DND-41 (cell line): ENCODE measurements around the gene NT5C.

Source experiments
- ATAC-seq: fragments of 200-7000 bp; cut with Tn5 transposase; 3 replicates; pipeline ENCODE4 v1.9.1; 2021; ENCODE audit warnings: low read depth; ENCODE audit not compliant: insufficient read depth
- DNase-seq: peaks from one replicate; pipeline ENCODE4 v3.0.0-alpha.2; 2020
- H2AFZ ChIP-seq: 2 replicates; pipeline ENCODE4 v1.6.0; 2012; ENCODE audit warnings: low read depth, low read length
- H3K27ac ChIP-seq: 2 replicates; pipeline ENCODE4 v1.5.1; 2012; ENCODE audit warnings: low read length, inconsistent platforms
- H3K27me3 ChIP-seq: fragments of 200-600 bp; sonication (generic); 2 replicates; pipeline ENCODE4 v1.6.0; 2012; ENCODE audit warnings: low read length, mild to moderate bottlenecking, inconsistent platforms; ENCODE audit not compliant: insufficient read depth, poor library complexity
- H3K36me3 ChIP-seq: 2 replicates; pipeline ENCODE4 v1.5.1; 2012; ENCODE audit warnings: low read length, inconsistent platforms; ENCODE audit not compliant: insufficient read depth
- H3K4me1 ChIP-seq: 2 replicates; pipeline ENCODE4 v1.5.1; 2012; ENCODE audit warnings: mild to moderate bottlenecking, low read length; ENCODE audit not compliant: insufficient read depth
- H3K4me2 ChIP-seq: 2 replicates; pipeline ENCODE4 v1.6.0; 2012; ENCODE audit warnings: mild to moderate bottlenecking, moderate library complexity, low read length, inconsistent platforms; ENCODE audit not compliant: insufficient read depth
- H3K4me3 ChIP-seq, 2 experiments: fragments of 200-600 bp in 1 of 2; shearing (Covaris generic) in 1 of 2; 2 replicates each; pipeline ENCODE4 v1.5.1; 2012 to 2016; ENCODE audit warnings: inconsistent platforms in 2 of 2, low read length in 2 of 2, mild to moderate bottlenecking in 2 of 2, low read depth in 1 of 2, moderate library complexity in 1 of 2
- H3K79me2 ChIP-seq: 2 replicates; pipeline ENCODE4 v1.6.0; 2012; ENCODE audit warnings: low read length, inconsistent platforms; ENCODE audit not compliant: insufficient read depth
- H3K9ac ChIP-seq: 2 replicates; pipeline ENCODE4 v1.6.0; 2012; ENCODE audit warnings: low read depth, mild to moderate bottlenecking, inconsistent platforms, low read length, moderate library complexity
- H3K9me3 ChIP-seq: 2 replicates; pipeline ENCODE4 v1.5.1; 2012; ENCODE audit warnings: low read length, moderate library complexity, mild to moderate bottlenecking, inconsistent platforms; ENCODE audit not compliant: insufficient read depth, severe bottlenecking
- H4K20me1 ChIP-seq: 2 replicates; pipeline ENCODE4 v1.6.0; 2012; ENCODE audit warnings: low read length; ENCODE audit not compliant: insufficient read depth
- CTCF ChIP-seq: IDR thresholded peaks from 2 replicates; pipeline ENCODE4 v1.5.1; 2012; ENCODE audit warnings: borderline replicate concordance, low read length, moderate library complexity, mild to moderate bottlenecking; ENCODE audit not compliant: poor library complexity, severe bottlenecking; ENCODE audit errors: extremely low read depth
- EZH2 ChIP-seq: IDR thresholded peaks from 3 replicates; pipeline ENCODE4 v1.6.1; 2012; ENCODE audit warnings: borderline replicate concordance, low read depth, mild to moderate bottlenecking, moderate library complexity, low read length, inconsistent platforms; ENCODE audit not compliant: severe bottlenecking

NT5C gene

DNA sequence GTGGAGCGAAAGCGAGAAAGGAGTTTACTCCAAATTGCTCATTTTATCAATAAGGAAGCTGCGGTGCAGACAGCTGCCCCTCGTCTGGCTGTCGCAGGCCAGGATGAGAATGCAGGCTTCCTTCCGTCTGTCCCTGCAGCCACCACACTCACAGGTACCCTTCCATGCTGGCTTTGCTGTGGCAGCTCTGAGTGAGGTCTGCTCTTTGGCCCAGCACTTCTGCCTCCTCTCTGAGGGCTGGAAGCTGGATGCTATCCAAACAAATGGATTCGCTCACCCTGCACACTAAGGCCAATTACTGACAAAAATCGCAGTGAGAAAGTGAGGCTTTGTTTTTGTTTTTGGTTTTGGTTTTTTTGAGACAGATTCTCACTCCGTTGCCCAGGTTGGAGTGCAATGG is 14.8 kb downstream of the NT5C start:
- DNase-seq (no peak), ATAC-seq (no peak)
- TF ChIP-seq CTCF = no peak
- no peak for TF ChIP-seq EZH2
- Histone ChIP-seq H3K9ac (no peak overlapping the region), H3K27ac (no peak overlapping the region), H2AFZ (no peak overlapping the region), H3K36me3 (peaks cover 21% of the 10 kb centered on the region), H3K27me3 (no peaks in the 10 kb centered on the region), H3K9me3 (no peaks in the 10 kb centered on the region), H4K20me1 (no peaks in the 10 kb centered on the region), H3K4me2 (no peak overlapping the region), H3K79me2 (peaks cover 21% of the 10 kb centered on the region), H3K4me1 (peaks cover 23% of the 10 kb centered on the region), H3K4me3 (no peak overlapping the region)

GRCh38 chr17:75115555-75115954 is 16.0 kb downstream of the NT5C start:
- Histone ChIP-seq H3K4me2 (no peak overlapping the region), H3K4me1 (peaks cover 34% of the 10 kb centered on the region), H3K27ac (no peak overlapping the region), H2AFZ (no peak overlapping the region), H3K27me3 (no peaks in the 10 kb centered on the region), H3K9me3 (no peaks in the 10 kb centered on the region), H3K4me3 (no peak overlapping the region), H3K36me3 (peaks cover 21% of the 10 kb centered on the region), H4K20me1 (no peaks in the 10 kb centered on the region), H3K79me2 (peaks cover 32% of the 10 kb centered on the region), H3K9ac (no peak overlapping the region)
- DNase-seq (no peak), ATAC-seq (no peak)
- TF ChIP-seq CTCF = no peak
- TF ChIP-seq EZH2 = no peak

- H4K20me1 ChIP-seq = no peaks in the 10 kb centered on the region
- peak overlapping the region; percentile 90 for H3K27ac ChIP-seq
- no peaks in the 10 kb centered on the region for H3K9me3 ChIP-seq
- peak overlapping the region; percentile 92 for H3K4me2 ChIP-seq
- H3K4me3 ChIP-seq = peak overlapping the region; percentile 28 to 67
- DNase-seq (no peak), ATAC-seq (no peak)
- peaks cover 39% of the 10 kb centered on the region for H3K4me1 ChIP-seq
- peak overlapping the region; percentile 73 for H3K9ac ChIP-seq
- no peaks in the 10 kb centered on the region for H3K27me3 ChIP-seq
- TF ChIP-seq CTCF = no peak
- no peak for TF ChIP-seq EZH2
- H3K36me3 ChIP-seq = peaks cover 17% of the 10 kb centered on the region
- H3K79me2 ChIP-seq = peaks cover 39% of the 10 kb centered on the region
- H2AFZ ChIP-seq = peak overlapping the region; percentile 86
Observed at GRCh38 chr17:75114552-75115314, 16.8 kb downstream of the NT5C start.
